Adipocyte (in vitro differentiated cells): Measurements from ENCODE around the gene CLASP1.
"Not testable (repeated sequence)": the region's sequence is repeated elsewhere in the genome, so short reads cannot be mapped to it uniquely, and the experiment has no call there.

Experiments used
- DNase-seq: peaks from one replicate; pipeline ENCODE4 v3.0.0-alpha.2; 2015; ENCODE audit warnings: low read depth
- H3K27me3 ChIP-seq: replicated peaks from 2 replicates; pipeline ENCODE4 v1.7.0; 2013; ENCODE audit warnings: mild to moderate bottlenecking, low read length, moderate library complexity; ENCODE audit not compliant: control insufficient read depth, insufficient read depth
- H3K36me3 ChIP-seq: 2 replicates; pipeline ENCODE4 v1.7.0; 2013; ENCODE audit warnings: low read length, mild to moderate bottlenecking, moderate library complexity; ENCODE audit not compliant: control insufficient read depth, insufficient read depth, severe bottlenecking
- H3K4me1 ChIP-seq: 2 replicates; pipeline ENCODE4 v1.7.0; 2013; ENCODE audit warnings: mild to moderate bottlenecking, low read length, moderate library complexity; ENCODE audit not compliant: control insufficient read depth, insufficient read depth
- H3K4me3 ChIP-seq: 2 replicates; pipeline ENCODE4 v1.7.0; 2013; ENCODE audit warnings: mild to moderate bottlenecking, low read length, moderate library complexity
- H3K9ac ChIP-seq: 2 replicates; pipeline ENCODE4 v1.7.0; 2013; ENCODE audit warnings: mild to moderate bottlenecking, low read length, moderate library complexity
- H3K9me3 ChIP-seq: 2 replicates; pipeline ENCODE4 v1.7.0; 2013; ENCODE audit warnings: mild to moderate bottlenecking, low read length, moderate library complexity; ENCODE audit not compliant: control insufficient read depth

CLASP1 gene

GRCh38 chr2:121649149-121649595 is at the start of gene CLASP1:
TSS of gene CLASP1 (minus strand) at chr2:121649462. CDS start at chr2:121605895, 43,567 bp downstream.
- Histone ChIP-seq H3K36me3 (peaks cover 3% of the 10 kb centered on the region), H3K9me3 (no peaks in the 10 kb centered on the region), H3K9ac (peak within 1 kb of the TSS; percentile 98), H3K4me3 (peak within 1 kb of the TSS; percentile 88), H3K4me1 (peaks cover 31% of the 10 kb centered on the region), H3K27me3 (no peaks in the 10 kb centered on the region)
- DNase-seq, result peak; percentile 99

GRCh38 chr2:121698318-121698930 is 49.2 kb upstream of the CLASP1 start:
- H3K27me3 ChIP-seq, result no peaks in the 10 kb centered on the region
- no peaks in the 10 kb centered on the region for H3K9me3 ChIP-seq
- no peaks in the 10 kb centered on the region for H3K36me3 ChIP-seq
- peaks cover 24% of the 10 kb centered on the region for H3K4me1 ChIP-seq
- no peak overlapping the region for H3K9ac ChIP-seq
- DNase-seq, result no peak
- H3K4me3 ChIP-seq, result no peak overlapping the region

- Histone ChIP-seq H3K9ac (no peak overlapping the region), H3K9me3 (no peaks in the 10 kb centered on the region), H3K36me3 (no peaks in the 10 kb centered on the region), H3K27me3 (no peaks in the 10 kb centered on the region), H3K4me3 (no peak overlapping the region), H3K4me1 (peaks cover 24% of the 10 kb centered on the region)
- no peak for DNase-seq
Observed at GRCh38 chr2:121697108-121697631, 47.9 kb upstream of the CLASP1 start.

- no peaks in the 10 kb centered on the region for H3K27me3 ChIP-seq
- peaks cover 24% of the 10 kb centered on the region for H3K4me1 ChIP-seq
- no peak overlapping the region for H3K9ac ChIP-seq
- no peak for DNase-seq
- no peaks in the 10 kb centered on the region for H3K9me3 ChIP-seq
- no peak overlapping the region for H3K4me3 ChIP-seq
- H3K36me3 ChIP-seq, result no peaks in the 10 kb centered on the region
Observed at GRCh38 chr2:121696410-121696930, 47.2 kb upstream of the CLASP1 start.

- DNase-seq, result no peak
- H3K9me3 ChIP-seq, result no peaks in the 10 kb centered on the region
Observed at GRCh38 chr2:121695171-121695451, 45.8 kb upstream of the CLASP1 start.

DNA sequence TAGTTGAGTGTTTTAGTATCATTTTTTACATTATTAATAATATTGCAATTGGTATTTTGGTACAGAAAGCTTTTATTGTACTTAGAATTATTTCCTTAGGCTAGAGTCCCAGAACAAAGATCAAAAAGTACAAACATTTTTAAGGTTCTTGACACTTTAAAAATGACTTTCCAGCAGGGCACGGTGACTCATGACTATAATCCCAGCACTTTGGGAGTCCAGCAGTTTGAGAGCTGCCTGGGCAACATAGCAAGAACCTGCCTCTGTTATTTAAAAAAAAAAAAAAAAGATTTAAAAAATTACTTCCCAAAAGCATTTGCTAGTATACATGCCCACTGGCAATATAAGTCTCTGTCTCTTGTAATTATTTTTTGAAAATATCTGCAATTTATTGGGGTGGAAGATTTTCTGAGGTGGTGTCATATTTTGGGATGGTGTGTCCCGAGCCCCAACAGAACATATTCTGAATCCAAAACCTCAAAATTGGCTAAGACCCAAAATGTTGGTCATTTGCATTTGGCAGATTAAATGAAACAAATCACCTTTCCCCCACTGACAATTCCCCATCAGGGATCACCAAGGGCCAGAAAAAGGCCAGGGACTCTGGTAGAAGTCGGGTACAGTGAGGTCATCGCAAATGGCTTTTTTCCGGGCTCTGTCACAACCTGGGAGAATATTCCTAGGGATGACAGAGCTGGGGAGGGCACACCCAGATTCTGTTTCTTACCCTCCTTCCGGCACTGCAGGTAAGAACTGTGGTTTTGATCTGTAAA is 45.3 kb upstream of the CLASP1 start:
- peak; percentile 66 for DNase-seq
- no peaks in the 10 kb centered on the region for H3K9me3 ChIP-seq
- H3K27me3 ChIP-seq, result no peaks in the 10 kb centered on the region
- H3K36me3 ChIP-seq, result no peaks in the 10 kb centered on the region
- H3K4me1 ChIP-seq, result peaks cover 18% of the 10 kb centered on the region
- H3K9ac ChIP-seq, result no peak overlapping the region
- no peak overlapping the region for H3K4me3 ChIP-seq

More at GRCh38 chr2:121695171-121695451, 45.8 kb upstream of the CLASP1 start:
- no peaks in the 10 kb centered on the region for H3K27me3 ChIP-seq
- no peak overlapping the region for H3K9ac ChIP-seq
- H3K4me3 ChIP-seq, result no peak overlapping the region
- peaks cover 23% of the 10 kb centered on the region for H3K4me1 ChIP-seq
- H3K36me3 ChIP-seq, result no peaks in the 10 kb centered on the region

DNA sequence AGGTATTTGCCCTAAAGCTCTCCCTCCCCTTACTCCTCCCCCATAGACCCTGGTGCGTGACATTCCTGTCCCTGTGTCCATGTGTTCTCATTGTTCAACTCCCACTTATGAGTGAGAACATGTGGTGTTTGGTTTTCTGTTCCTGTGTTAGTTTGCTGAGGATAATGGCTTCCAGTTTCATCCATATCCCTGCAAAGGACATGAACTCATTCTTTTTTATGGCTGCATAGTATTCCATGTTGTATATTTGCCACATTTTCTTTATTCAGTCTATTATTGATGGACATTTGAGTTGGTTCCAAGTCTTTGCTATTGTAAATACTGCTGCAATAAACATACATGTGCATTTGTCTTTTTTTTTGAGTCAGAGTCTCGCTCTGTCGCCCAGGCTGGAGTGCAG is 41.3 kb upstream of the CLASP1 start:
- not testable (repeated sequence) for H3K9ac ChIP-seq, H3K9me3 ChIP-seq, H3K4me3 ChIP-seq, H3K36me3 ChIP-seq, DNase-seq, H3K27me3 ChIP-seq
- peaks cover 12% of the 10 kb centered on the region for H3K4me1 ChIP-seq

DNA sequence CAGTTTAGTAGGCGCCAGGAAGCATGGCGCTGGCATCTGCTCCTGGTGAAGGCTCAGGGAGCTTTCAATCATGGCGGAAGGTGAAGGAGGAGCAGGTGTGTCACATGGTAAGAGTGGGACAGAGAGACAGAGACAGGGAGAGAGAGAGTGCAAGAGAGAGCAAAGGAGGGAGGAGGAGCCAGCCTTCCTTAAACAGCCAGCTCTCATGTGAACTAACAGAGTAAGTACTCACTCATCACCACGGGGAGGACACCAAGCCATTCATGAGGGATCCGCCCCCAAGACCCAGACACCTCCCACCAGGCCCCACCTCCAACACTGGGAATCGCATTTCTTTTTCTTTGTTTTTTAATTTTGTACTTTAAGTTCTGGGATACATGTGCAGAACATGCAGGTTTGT is 40.8 kb upstream of the CLASP1 start:
- Histone ChIP-seq H3K27me3 (no peaks in the 10 kb centered on the region), H3K4me3 (no peak overlapping the region)

DNA sequence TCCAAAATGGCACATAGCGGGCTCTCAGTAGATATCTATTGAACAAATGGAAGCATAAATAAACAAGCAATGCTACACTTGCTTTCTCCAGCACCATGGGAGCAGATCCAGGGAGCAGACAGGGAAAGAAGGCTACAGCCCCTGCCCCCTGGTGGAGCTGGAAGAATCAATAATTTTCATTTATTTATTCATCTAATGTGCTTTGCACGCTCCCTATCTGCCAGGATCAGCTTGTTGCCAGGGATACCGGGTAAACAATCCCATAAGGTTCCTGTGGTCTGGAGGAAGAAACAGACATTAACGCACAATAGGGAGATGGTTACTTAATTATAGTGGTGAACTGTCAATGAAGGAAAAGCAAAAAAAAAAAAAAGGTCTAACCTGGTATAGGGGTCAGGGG is 40.1 kb upstream of the CLASP1 start:
- no peak overlapping the region for H3K4me3 ChIP-seq
- H3K9ac ChIP-seq, result no peak overlapping the region
- H3K27me3 ChIP-seq, result no peaks in the 10 kb centered on the region
- H3K9me3 ChIP-seq, result peaks cover 3% of the 10 kb centered on the region
- H3K4me1 ChIP-seq, result peaks cover 4% of the 10 kb centered on the region
- H3K36me3 ChIP-seq, result no peaks in the 10 kb centered on the region
- DNase-seq, result peak; percentile 52

More for the DNA sequence above, 40.8 kb upstream of the CLASP1 start:
- peaks cover 11% of the 10 kb centered on the region for H3K4me1 ChIP-seq
- no peaks in the 10 kb centered on the region for H3K36me3 ChIP-seq
- no peak for DNase-seq
- no peak overlapping the region for H3K9ac ChIP-seq
- H3K9me3 ChIP-seq, result no peaks in the 10 kb centered on the region

DNA sequence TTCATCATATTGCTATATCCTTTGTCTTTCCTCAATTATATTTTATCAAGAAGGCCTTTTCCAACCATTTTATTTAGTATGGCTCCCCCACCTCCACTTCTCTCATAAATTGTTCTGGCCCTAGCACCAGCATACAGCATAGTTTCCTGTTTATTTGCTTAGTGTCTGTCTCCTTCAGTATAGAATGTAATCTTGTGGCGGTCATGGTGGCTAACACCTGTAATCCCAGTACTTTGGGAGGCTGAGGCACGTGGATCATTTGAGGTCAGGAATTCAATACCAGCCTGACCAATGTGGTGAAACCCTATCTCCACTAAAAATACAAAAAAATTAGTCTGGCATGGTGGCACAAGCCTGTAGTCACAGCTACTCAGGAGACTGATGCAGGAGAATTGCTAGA is 39.6 kb upstream of the CLASP1 start:
- H3K9me3 ChIP-seq, result peaks cover 6% of the 10 kb centered on the region
- DNase-seq, result no peak
- no peaks in the 10 kb centered on the region for H3K36me3 ChIP-seq
- no peak overlapping the region for H3K4me3 ChIP-seq
- no peak overlapping the region for H3K9ac ChIP-seq
- no peaks in the 10 kb centered on the region for H3K27me3 ChIP-seq
- no peaks in the 10 kb centered on the region for H3K4me1 ChIP-seq

DNA sequence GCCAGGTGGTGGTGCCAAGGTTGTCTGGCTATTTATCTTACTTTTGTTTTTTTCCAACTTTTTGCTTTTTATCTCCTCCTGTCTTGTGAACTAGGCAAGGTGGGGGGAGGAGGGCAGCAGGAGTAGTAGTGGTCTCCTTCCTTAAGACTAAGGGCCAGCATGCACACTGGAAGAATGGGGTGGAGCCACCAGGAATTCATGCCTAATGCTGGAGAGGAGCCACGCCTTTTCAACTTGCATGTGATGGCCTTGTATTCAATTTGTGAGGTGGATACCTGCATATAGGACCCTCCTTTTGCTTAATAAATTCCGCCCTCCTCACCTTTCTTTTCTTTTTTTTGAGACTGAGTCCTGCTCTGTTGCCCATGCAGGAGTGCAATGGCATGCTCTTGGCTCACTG is 37.6 kb upstream of the CLASP1 start:
- Histone ChIP-seq H3K36me3 (no peaks in the 10 kb centered on the region), H3K4me3 (no peak overlapping the region), H3K27me3 (no peaks in the 10 kb centered on the region), H3K4me1 (no peaks in the 10 kb centered on the region), H3K9me3 (peaks cover 25% of the 10 kb centered on the region), H3K9ac (no peak overlapping the region)
- DNase-seq, result no peak
